Measurements from ENCODE around the gene OTOP1.
"Not testable (repeated sequence)": the region's sequence is repeated elsewhere in the genome, so short reads cannot be mapped to it uniquely, and the experiment has no call there.

DNA sequence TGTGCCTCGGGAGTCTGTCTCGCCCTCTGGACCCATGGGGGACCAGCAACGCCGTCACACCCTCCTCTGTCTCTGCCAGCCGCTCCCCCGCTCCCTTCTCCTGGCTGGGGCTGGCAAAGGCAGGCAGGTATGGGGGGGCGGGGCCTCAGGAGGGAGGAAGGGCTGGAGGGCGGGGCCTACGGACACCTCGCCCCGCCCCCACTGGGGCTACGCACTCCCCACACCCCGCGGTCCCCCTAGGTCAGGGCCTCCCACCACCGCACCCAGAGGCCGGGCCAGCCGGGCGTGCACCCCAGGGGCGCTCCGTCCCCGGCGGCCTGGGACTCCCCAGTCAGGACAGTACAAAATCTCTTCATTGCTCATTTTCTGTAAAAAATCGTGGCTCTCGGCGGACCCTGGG is 84.0 kb downstream of the OTOP1 start:
- TF ChIP-seq, protein P1, sequence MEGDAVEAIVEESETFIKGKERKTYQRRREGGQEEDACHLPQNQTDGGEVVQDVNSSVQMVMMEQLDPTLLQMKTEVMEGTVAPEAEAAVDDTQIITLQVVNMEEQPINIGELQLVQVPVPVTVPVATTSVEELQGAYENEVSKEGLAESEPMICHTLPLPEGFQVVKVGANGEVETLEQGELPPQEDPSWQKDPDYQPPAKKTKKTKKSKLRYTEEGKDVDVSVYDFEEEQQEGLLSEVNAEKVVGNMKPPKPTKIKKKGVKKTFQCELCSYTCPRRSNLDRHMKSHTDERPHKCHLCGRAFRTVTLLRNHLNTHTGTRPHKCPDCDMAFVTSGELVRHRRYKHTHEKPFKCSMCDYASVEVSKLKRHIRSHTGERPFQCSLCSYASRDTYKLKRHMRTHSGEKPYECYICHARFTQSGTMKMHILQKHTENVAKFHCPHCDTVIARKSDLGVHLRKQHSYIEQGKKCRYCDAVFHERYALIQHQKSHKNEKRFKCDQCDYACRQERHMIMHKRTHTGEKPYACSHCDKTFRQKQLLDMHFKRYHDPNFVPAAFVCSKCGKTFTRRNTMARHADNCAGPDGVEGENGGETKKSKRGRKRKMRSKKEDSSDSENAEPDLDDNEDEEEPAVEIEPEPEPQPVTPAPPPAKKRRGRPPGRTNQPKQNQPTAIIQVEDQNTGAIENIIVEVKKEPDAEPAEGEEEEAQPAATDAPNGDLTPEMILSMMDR (IDR thresholded peaks at IDR 0.05) = not testable (repeated sequence)
- not testable (repeated sequence) for TF ChIP-seq POLR2A (IDR thresholded peaks at IDR 0.05)
